Activated CD4-positive, alpha-beta T cell treated with anti-CD3 and anti-CD28 coated beads, Interleukin-2, amount 50 U/mL, for 16 hours (primary cell): ENCODE results near the gene VPS13A.
"Not testable (repeated sequence)": the region's sequence is repeated elsewhere in the genome, so short reads cannot be mapped to it uniquely, and the experiment has no call there.

Source experiments
- DNase-seq: peaks from one replicate; pipeline ENCODE4 v3.0.0-alpha.2; 2020

VPS13A gene

GRCh38 chr9:77194423-77194822 lies 17.1 kb downstream of the VPS13A start:
- DNase-seq = no peak

DNA sequence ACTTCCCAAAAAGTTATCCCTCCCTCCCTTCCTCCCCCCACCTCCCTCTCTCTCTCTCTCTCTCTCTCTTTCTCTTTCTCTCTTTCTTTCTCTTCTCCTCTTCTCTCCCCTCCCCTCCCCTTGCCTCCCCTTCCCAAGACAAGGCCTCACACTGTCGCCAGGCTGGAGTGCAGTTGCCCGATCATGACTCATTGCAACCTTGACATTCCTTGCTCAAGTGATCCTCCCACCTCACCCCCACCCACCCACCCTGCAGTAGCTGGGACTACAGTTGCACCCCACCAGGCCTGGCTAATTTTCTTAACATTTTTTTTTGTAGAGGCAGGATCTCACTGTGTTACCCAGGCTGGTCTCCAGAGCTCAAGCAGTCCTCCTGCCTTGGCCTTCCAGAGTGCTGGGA lies 32.8 kb downstream of the VPS13A start:
- DNase-seq = no peak

DNA sequence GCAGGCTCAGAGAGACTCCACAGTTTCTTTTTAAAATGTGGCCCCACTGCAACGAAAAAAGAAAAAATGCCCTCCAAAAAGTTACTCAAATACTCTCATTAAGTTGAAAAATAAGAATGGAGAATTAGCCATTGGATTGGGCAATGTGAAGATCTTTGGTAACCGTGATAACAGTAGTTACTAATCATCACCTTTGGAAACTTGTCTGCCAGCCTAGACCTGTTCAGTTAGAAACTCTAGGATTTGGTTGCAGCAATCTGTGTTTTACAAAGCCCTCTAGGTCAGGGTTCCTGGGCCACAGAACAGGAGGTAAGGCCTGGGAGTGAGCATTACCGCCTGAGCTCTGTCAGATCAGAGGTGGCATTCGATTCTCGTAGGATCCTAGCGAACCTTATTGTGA lies 34.2 kb downstream of the VPS13A start:
- DNase-seq = no peak

GRCh38 chr9:77212801-77213200 lies 35.5 kb downstream of the VPS13A start:
- DNase-seq = no peak

DNA sequence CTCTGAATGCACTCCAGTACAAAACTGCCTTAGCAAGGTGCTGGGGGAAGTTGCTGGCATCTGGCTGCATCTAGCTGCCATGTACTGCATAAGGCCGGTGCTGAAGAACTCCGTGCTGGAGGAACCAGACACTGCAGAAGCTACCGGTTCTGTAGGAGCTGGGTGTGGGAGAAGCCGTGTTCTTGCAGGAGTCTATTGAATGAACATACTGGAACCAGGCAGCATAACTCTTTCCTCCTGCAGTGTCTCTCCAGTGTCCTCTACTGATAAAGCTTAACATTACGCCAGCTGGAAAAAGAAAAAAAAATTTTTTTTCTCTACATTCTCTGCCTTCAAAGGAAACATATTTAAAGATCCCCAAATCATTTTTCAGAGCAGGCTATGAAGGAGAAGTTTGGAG lies 38.5 kb downstream of the VPS13A start:
- no peak for DNase-seq

DNA sequence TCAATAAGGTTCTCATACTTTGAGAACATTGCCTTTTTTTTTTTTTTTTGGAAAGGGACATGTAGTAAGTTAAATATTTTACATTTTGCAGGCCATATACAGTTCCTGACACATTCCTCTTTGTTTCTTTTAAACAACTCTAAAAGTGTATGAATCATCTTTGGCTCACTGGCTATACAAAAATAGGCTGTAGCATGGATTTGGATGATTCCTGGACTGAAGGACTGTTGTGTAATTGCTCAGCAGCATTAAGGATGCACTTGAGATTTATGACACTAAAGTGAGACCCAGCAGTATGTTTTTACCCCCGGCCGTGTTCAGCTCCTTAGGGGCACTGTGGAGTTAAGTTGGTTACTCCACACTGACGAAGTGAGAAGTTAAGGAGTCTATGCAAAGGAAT lies 41.3 kb downstream of the VPS13A start:
- DNase-seq = no peak

GRCh38 chr9:77221431-77221830 lies 44.1 kb downstream of the VPS13A start:
- no peak for DNase-seq

DNA sequence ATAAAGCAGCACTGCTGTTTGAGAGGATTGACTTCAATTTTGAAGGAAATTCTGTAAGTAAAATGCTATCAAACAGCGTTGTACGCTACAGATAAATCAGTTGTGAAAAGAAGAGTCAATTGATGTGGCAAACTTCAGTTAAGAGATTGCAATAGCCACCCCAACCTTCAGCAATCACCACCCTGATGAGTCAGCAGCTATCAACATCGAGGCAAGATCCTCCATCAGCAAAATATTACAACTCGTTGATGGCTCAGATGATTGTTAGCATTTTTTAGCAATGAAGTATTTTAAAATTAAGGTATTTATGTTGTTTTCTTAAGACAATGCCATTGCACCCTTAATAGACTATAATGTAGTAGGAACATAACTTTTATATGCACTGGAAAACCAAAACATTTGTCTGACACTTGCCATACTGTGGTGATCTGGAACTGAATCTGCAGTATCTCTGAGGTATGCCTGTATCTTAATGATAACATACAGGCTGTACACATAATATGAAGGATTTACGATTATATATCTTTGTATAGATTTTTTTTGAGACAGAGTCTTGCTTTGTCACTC lies 47.5 kb downstream of the VPS13A start:
- DNase-seq = no peak

- DNase-seq = no peak
Observed at GRCh38 chr9:77236693-77237092, 59.4 kb downstream of the VPS13A start.

- DNase-seq = no peak
Observed at GRCh38 chr9:77237896-77238295, 60.6 kb downstream of the VPS13A start.

GRCh38 chr9:77251050-77251449 lies 73.7 kb downstream of the VPS13A start:
- DNase-seq = no peak

GRCh38 chr9:77257275-77257674 lies 79.9 kb downstream of the VPS13A start:
- no peak for DNase-seq

GRCh38 chr9:77261605-77262004 lies 84.3 kb downstream of the VPS13A start:
- no peak for DNase-seq

DNA sequence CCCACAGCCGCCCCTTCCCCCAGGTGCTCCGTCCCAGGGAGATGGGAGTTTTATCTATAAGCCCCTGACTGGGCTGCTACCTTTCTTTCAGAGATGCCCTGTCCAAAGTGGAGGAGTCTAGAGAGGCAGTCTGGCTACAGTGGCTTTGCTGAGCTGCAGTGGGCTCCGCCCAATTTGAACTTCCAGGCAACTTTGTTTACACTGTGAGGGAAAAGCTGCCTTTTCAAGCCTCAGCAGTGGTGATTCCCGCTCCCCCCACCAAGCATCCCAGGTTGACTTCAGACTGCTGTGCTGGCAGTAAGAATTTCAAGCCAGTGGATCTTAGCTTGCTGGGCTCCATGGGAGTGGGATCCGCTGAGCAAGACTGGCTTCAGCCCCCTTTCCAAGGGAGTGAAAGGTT lies 90.4 kb downstream of the VPS13A start:
- DNase-seq = not testable (repeated sequence)

- DNase-seq = no peak
Observed at GRCh38 chr9:77271023-77271690, 93.8 kb downstream of the VPS13A start.

GRCh38 chr9:77276799-77277198 lies 99.5 kb downstream of the VPS13A start:
- DNase-seq = no peak

GRCh38 chr9:77277719-77278118 lies 100.4 kb downstream of the VPS13A start:
- no peak for DNase-seq

- no peak for DNase-seq
Observed at GRCh38 chr9:77283991-77284390, 106.7 kb downstream of the VPS13A start.

DNA sequence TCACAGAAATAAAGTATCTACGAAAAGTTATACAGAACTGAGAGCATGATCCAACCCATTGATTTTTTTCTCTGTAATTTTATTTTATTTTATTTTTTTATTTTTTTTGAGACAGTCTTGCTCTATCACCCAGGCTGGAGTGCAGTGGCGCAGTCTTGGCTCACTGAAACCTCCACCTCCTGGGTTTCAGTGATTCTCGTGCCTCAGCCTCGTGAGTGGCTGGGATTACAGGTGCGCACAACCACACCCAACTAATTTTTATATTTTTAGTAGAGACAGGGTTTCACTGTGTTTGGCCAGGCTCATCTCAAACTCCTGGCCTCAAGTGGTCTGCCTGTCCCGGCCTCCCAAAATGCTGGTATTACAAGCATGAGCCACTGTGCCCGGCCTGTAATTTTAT lies 107.3 kb downstream of the VPS13A start:
- no peak for DNase-seq

DNA sequence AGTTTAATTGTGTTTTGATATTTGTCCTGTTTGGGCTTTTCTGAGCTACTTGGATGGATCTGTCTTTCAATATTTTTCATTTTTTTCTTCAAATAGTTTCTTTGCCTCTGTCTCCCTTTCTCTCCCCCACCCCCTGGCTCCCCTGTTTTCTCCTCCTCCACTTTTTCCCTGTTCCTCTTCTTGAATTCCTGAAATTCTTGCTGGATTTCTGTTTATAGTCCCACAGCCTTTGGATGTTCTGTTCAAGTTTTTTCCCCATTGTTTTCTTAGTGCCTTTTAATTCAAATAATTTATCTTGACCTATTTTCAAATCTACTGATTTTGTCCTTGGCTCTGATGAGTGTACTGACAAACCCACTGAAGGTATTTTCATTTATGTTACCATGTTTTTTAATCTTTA lies 113.0 kb downstream of the VPS13A start:
- no peak for DNase-seq

DNA sequence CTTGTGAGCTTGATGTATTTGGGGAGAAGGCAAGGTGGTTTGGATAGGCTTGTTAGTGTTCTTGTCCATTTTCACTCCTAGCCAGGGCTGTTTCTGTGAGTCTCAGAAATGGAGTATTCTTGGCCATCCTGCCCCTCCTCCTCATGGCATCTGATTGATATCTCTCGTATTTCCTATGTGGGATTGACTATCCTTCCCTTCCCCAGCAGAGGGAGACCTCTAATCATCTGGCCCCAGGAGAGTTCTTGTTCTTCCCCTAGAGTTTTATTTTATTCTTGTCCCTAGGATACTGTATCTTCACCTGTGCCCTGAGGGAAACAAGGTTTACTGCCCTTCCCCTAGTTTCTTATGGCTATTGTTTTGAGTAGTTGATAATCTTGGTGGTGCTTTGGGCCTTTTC lies 114.4 kb downstream of the VPS13A start:
- DNase-seq = no peak

DNA sequence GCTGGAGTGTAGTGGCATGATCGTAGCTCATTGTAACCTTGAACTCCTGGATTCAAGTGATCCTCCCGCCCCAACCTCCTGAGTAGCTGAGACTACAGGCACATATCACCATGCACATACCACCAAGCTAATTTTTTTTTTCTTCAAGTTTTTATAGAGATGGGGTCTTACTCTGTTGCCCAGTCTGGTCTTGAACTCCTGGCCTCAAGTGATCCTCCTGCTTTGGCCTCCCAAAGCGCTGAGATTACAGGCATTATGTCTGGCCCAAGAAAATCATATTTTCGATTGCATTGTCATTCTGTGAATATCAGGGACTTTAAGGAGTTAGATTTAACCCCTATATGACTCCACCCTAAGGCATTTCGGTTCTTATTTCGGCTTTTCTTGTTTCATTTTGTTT lies 116.6 kb downstream of the VPS13A start:
- DNase-seq = no peak

- DNase-seq = peak; percentile 12
Observed at GRCh38 chr9:77304543-77304942, 127.2 kb downstream of the VPS13A start.

DNA sequence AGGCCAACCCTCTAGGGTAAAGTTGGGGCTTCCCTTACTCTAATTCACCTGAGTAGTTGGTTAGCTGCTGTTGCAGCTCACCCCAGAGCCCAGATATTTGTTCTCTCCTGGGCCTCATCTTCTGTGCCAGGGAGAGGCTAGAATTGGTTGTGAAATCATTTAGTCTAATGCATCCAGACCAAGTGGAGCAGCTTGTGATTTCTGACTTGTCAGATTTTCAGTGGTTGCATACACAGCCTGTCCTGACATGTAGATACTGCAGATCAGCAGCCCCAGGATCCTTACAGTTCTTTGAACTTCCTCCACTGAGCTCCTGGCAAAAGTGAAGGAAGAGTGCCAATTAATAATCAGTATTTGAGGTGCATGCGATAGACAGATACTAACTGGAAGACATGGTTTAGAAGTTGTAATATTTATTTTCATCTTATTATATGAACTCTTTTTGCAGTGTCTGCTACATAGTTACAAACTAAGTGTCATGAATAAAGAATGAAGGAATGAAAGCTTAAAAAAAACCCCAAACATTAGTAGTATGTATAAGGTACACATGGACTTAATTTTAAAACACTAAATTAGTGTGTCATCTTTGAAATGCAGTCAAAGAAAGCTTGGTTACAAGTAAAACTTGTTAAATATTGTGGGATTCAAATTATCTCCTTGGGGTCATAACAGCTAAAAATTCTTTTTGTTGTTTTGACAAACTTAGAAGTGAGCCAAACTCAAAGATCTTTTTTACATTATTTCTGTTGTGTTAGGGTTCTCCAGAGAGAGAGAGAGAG lies 128.5 kb downstream of the VPS13A start:
- no peak for DNase-seq
